ENCODE results near the gene ELMO1. TPM values are rescaled to one million over a fixed set of nuclear protein-coding genes. Genes with fewer than 3 reads are reported as not detected.

Gene ELMO1
- total RNA-seq, 6 donors from 2014 or later = 51.4 to 204 (median 73.7) TPM

DNA sequence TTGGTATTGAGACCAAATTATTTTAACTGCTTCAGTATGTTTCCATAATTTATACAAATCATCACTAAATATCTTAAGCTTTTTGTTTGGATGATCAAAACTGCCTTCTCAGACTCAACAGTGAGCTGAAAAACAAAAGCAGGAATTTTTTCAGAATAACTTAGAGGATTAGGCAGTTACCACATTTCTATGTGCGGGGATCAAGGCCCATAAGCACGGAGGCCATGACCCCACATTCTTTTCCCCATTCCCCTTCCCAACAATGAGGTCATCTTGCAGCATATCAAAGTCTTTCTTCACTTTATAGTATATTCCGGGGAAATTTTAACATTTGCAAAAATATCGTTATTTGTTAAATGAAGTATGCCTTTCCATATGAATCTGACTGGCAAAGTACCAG, 125.8 kb downstream of the ELMO1 start:
- Histone ChIP-seq H3K27me3 (no peaks in the 10 kb centered on the region), H3K9me3 (no peaks in the 10 kb centered on the region), H3K4me1 (peaks cover 0 to 3% (median 0%) of the 10 kb centered on the region in 4 donors), H3K27ac (no peak overlapping the region), H3K4me3 (no peak overlapping the region), H3K36me3 (no peaks in the 10 kb centered on the region)
- TF ChIP-seq, protein P1, sequence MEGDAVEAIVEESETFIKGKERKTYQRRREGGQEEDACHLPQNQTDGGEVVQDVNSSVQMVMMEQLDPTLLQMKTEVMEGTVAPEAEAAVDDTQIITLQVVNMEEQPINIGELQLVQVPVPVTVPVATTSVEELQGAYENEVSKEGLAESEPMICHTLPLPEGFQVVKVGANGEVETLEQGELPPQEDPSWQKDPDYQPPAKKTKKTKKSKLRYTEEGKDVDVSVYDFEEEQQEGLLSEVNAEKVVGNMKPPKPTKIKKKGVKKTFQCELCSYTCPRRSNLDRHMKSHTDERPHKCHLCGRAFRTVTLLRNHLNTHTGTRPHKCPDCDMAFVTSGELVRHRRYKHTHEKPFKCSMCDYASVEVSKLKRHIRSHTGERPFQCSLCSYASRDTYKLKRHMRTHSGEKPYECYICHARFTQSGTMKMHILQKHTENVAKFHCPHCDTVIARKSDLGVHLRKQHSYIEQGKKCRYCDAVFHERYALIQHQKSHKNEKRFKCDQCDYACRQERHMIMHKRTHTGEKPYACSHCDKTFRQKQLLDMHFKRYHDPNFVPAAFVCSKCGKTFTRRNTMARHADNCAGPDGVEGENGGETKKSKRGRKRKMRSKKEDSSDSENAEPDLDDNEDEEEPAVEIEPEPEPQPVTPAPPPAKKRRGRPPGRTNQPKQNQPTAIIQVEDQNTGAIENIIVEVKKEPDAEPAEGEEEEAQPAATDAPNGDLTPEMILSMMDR (IDR thresholded peaks at IDR 0.05) = no peak
- TF ChIP-seq EP300 (IDR thresholded peaks at IDR 0.05) (no peak), POLR2AphosphoS5 (IDR thresholded peaks at IDR 0.05) (no peak), POLR2A (IDR thresholded peaks at IDR 0.05) (no peak)
- ATAC-seq (ENCODE audit: low FRiP score in 2 of 2) (no peak), DNase-seq (no peak)
- WGBS, 2 donors = 88 to 91% methylated on average over 4 of the region's 4 CpGs

DNA sequence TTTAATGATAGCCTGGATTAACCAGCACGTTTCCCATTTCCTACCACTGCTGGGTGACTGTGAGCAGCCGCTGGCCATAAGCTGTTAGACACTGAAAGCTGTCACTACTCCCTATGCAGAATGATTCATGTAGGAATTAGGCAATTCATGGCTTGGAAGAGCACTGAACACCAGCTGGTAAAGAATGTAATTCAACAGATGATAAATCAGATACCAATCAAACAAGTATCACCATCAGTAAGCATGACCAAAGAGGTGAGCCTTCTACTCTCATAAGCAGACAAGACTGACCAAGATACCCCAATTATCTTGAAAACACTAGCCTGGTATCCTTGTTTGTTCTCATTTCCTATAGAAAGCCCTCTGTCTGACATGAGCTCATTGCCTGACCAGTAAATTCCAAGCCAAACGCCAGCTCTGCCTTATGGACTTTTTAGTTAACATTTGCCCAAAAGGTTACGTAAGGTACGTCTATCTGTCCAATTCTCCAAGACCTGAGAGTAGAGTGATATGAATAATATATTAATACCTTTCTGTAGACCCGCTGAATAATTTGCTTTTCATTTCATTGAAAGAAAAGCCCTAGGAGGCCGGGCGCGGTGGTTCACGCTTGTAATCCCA, 127.7 kb downstream of the ELMO1 start:
- no peak overlapping the region for H3K4me3 ChIP-seq
- no peaks in the 10 kb centered on the region for H3K36me3 ChIP-seq
- peak in 1 of 2 donors; percentile 46 for ATAC-seq (ENCODE audit: low FRiP score in 2 of 2)
- TF ChIP-seq POLR2A (IDR thresholded peaks at IDR 0.05) (no peak), POLR2AphosphoS5 (IDR thresholded peaks at IDR 0.05) (peak in 1 of 2 donors; percentile 64)
- 88 to 93% methylated on average over 10 of the region's 10 CpGs for WGBS, 2 donors
- no peak overlapping the region for H3K27ac ChIP-seq
- no peaks in the 10 kb centered on the region for H3K9me3 ChIP-seq
- no peaks in the 10 kb centered on the region for H3K27me3 ChIP-seq
- H3K4me1 ChIP-seq = peaks cover 0 to 9% (median 3%) of the 10 kb centered on the region in 4 donors
- no peak for DNase-seq

DNA sequence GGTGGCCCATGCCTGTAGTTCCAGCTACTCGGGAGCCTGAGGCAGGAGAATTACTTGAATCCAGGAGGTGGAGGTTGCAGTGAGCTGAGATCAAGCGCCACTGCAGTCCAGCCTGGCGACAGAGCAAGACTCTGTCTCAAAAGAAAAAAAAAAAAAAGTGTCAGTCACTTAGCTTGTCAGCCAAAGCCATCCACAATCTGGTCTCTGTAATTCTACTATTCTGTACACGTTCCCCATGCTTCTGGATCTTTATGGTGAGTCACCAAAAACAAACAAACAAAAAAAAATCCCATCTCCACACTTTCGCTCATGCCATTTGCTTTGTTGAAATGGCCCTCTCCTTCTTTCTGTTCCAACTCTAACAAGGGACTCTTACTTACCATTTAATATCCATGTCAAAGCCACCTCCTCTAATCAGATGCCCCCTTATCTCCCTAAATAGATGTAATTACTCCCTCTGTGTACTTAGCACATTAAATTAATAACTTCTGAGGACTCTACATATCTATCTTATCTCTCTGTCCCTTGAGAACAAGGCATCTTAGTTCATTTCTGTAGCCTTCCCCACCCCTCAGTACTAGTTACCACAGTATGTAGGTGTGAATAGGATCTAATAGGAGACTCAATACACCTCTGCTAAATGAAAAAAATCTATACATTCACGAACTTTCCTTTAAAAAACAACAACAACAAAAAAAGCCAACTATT, 128.4 kb downstream of the ELMO1 start:
- no peak overlapping the region for H3K4me3 ChIP-seq
- no peak for DNase-seq
- TF ChIP-seq EP300 (IDR thresholded peaks at IDR 0.05) (no peak), POLR2A (IDR thresholded peaks at IDR 0.05) (no peak), POLR2AphosphoS5 (IDR thresholded peaks at IDR 0.05) (no peak)
- TF ChIP-seq, protein P1 (IDR thresholded peaks at IDR 0.05) = no peak
- H3K27ac ChIP-seq = no peak overlapping the region
- no peaks in the 10 kb centered on the region for H3K9me3 ChIP-seq
- H3K4me1 ChIP-seq = peaks cover 0 to 16% (median 8%) of the 10 kb centered on the region in 4 donors
- H3K36me3 ChIP-seq = no peaks in the 10 kb centered on the region
- H3K27me3 ChIP-seq = no peaks in the 10 kb centered on the region
- no peak for ATAC-seq (ENCODE audit: low FRiP score in 2 of 2)
- 74 to 76% methylated on average over 6 of the region's 6 CpGs for WGBS, 2 donors

DNA sequence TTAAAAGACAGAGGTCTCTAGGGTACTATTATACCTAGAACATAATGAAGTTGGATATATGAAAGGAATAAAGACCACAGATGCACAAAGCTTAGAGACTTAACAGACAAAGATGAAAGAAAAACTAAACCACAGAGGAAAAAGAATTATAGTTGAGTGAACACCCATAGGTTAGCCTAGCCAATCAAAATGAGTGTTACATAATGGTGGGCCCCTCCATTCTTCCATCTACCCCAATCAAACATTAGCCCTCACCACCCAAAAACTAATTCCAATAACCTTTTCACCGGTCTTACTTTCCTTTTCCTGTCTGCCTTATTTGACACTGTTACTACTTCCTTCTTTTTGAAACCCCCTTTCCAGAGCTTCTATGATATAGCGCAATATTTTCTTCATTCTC, 130.1 kb downstream of the ELMO1 start:
- Histone ChIP-seq H3K9me3 (no peaks in the 10 kb centered on the region), H3K27ac (peak overlapping the region in 1 of 4 donors; percentile 26), H3K36me3 (no peaks in the 10 kb centered on the region), H3K4me3 (no peak overlapping the region), H3K27me3 (no peaks in the 10 kb centered on the region), H3K4me1 (peaks cover 0 to 16% (median 8%) of the 10 kb centered on the region in 4 donors)
- ATAC-seq (ENCODE audit: low FRiP score in 2 of 2) = no peak
- TF ChIP-seq, protein P1 (IDR thresholded peaks at IDR 0.05) = no peak
- WGBS, 2 donors = 71 to 73% methylated on average over 2 of the region's 2 CpGs
- no peak for DNase-seq

DNA sequence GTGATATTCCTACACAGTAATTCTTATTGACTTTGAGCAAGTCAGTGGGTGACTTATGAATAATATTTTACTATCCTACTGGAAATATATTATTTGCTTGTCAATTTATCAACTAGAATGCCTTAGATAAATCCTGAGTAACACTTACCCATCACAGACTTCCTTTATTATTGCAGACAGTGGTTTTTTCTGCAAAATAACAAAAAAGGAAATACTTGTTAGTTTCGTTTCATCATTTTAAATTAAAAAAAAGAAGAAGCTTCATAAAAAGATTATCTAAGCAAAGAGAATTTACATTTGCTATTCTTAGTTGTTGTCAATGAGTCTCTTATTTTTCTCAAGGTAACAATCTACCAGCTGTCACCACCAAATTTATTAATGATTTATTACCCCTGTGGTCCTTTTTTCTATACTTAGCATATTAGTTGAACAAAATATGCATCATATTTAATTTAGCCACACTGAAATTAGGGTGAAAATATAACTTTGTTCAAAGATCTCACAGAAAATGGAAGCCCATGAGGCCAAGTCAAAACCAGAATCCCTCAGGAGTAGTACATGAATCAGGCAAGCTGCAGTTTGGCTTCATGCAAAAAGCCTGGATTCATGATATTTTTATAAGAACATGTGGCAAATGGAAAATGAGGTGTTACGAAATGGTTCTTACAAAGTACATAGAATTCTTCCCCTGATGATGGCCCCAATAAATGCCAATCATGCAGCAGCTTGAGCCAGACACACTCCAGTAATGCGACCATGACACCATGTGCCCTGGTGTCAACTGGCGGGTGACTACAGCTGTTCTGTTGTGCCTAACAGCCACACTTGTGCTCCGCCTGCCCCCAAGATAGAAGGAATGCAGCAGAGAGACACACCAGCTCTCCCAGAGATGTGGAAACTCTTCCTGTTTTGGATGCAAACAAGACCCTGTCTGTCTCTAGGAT, 132.6 kb downstream of the ELMO1 start:
- no peak overlapping the region for H3K4me3 ChIP-seq
- H3K9me3 ChIP-seq = no peaks in the 10 kb centered on the region
- DNase-seq (peak in 1 of 2 donors; percentile 43), ATAC-seq (ENCODE audit: low FRiP score in 2 of 2) (peak; percentile 72 to 73)
- H3K27ac ChIP-seq = peak overlapping the region; percentile 35 to 53 (median 50)
- 69 to 71% methylated on average over 5 of the region's 5 CpGs for WGBS, 2 donors
- no peaks in the 10 kb centered on the region for H3K27me3 ChIP-seq
- peaks cover 7 to 19% (median 12%) of the 10 kb centered on the region in 4 donors for H3K4me1 ChIP-seq
- no peaks in the 10 kb centered on the region for H3K36me3 ChIP-seq
- TF ChIP-seq POLR2A (IDR thresholded peaks at IDR 0.05) (no peak), EP300 (IDR thresholded peaks at IDR 0.05) (peak in 2 of 4 donors; percentile 34 to 40), POLR2AphosphoS5 (IDR thresholded peaks at IDR 0.05) (peak; percentile 89 to 93)
- TF ChIP-seq, protein P1 (IDR thresholded peaks at IDR 0.05) = no peak
